Spleen (tissue), 11 donors: ENCODE measurements around the gene MAEL. TPM values are rescaled to one million over a fixed set of nuclear protein-coding genes. Genes with fewer than 3 reads are reported as not detected.

Experiments used
- DNase-seq: peaks from one replicate; pipeline ENCODE4 v3.0.0-alpha.2; 2020
- H3K27ac ChIP-seq, 8 donors: fragments of 200-600 bp; sonication (generic) in 7 of 8; 1 replicate in 4 of 8; 2 replicates in 4 of 8; pipeline versions ENCODE4 v1.5.0 to v1.8.0; 2016 to 2021; ENCODE audit warnings: inconsistent platforms in 4 of 8, mild to moderate bottlenecking in 4 of 8, moderate library complexity in 1 of 8
- H3K27me3 ChIP-seq, 7 donors: fragments of 200-600 bp; sonication (generic) in 6 of 7; replicated peaks in 1 of 7; 1 replicate in 4 of 7; 2 replicates in 3 of 7; pipeline versions ENCODE4 v1.5.0 to v1.8.0; 2016 to 2021; ENCODE audit warnings: inconsistent platforms in 3 of 7, mild to moderate bottlenecking in 1 of 7
- H3K36me3 ChIP-seq, 6 donors: fragments of 200-600 bp; sonication (generic) in 5 of 6; 1 replicate in 4 of 6; 2 replicates in 2 of 6; pipeline versions ENCODE4 v1.5.0 to v1.8.0; 2016 to 2021; ENCODE audit warnings: inconsistent platforms in 2 of 6
- H3K4me1 ChIP-seq, 6 donors: fragments of 200-600 bp; sonication (generic) in 5 of 6; 1 replicate in 3 of 6; 2 replicates in 3 of 6; pipeline versions ENCODE4 v1.5.0 to v1.8.0; 2016 to 2021; ENCODE audit warnings: inconsistent platforms in 3 of 6
- H3K4me3 ChIP-seq, 8 donors: fragments of 200-600 bp; sonication (generic) in 7 of 8; 1 replicate in 4 of 8; 2 replicates in 4 of 8; pipeline versions ENCODE4 v1.5.0 to v1.8.0; 2016 to 2021; ENCODE audit warnings: inconsistent platforms in 4 of 8, mild to moderate bottlenecking in 4 of 8, moderate library complexity in 2 of 8
- H3K9me3 ChIP-seq, 8 donors: fragments of 200-600 bp; sonication (generic) in 7 of 8; 1 replicate in 4 of 8; 2 replicates in 4 of 8; pipeline versions ENCODE4 v1.5.0 to v1.8.0; 2016 to 2021; ENCODE audit warnings: inconsistent platforms in 4 of 8
- POLR2A ChIP-seq, 3 donors: fragments of 450-650 bp; IDR thresholded peaks; one replicate each; pipeline ENCODE4 v1.5.1; 2017; ENCODE audit warnings: antibody characterized with exemption in 3 of 3, mild to moderate bottlenecking in 1 of 3
- POLR2AphosphoS5 ChIP-seq, 3 donors: sonication (generic); formaldehyde crosslinking; IDR thresholded peaks; one replicate each; pipeline ENCODE4 v1.5.1; 2017; ENCODE audit warnings: antibody characterized with exemption in 3 of 3
- WGBS, 5 donors: extraction: QIAGEN DNeasy Blood & Tissue Kit in 3 of 5; methylation state at CpG; one replicate each; pipeline versions ENCODE4 v1.1.5 to v1.1.7; 2013 to 2018; 5-methylcytosine and 5-hydroxymethylcytosine counted together
- intact Hi-C: fragments of 100-400 bp; cut with DNase I; formaldehyde crosslinking; loops from one replicate; pipeline ENCODE4 v1.15.0; 2023; ENCODE audit warnings: low total_unique reads
- polyA plus RNA-seq, 3 donors: library from polyadenylated mRNA; stranded (reverse); fragments of 200-250 nt; gene quantifications; one replicate each; pipeline ENCODE4 v1.2.1, GENCODE V29; 2013
- total RNA-seq, 7 donors: library from RNA; depleted of rRNA in 3 of 7; stranded (reverse); fragments of >200 nt in 3 of 7; fragmentation: NEBNext Ultra II Directional in 4 of 7; extraction: Animal tissue kit (Norgen Biotek cat#: 25700) in 4 of 7; gene quantifications; one replicate each; pipeline versions ENCODE4 v1.1.0 to v1.2.1, GENCODE V29; 2016 to 2021
- TF ChIP-seq, protein P1 (sequence below), 11 experiments: fragments of 200-600 bp in 7 of 11; fragments of 450-650 bp in 4 of 11; sonication (generic) in 4 of 11; IDR thresholded peaks in 8 of 11; conservative IDR thresholded peaks in 3 of 11; 1 replicate in 7 of 11; 2 replicates in 4 of 11; pipeline versions ENCODE4 v1.4.0 to v1.8.0; 2016 to 2021; ENCODE audit warnings: antibody characterized with exemption in 11 of 11, inconsistent platforms in 4 of 11, mild to moderate bottlenecking in 1 of 11
- donor health status: healthy with polysubstance abuse.
- donor health status: DM: no; HTN: no; CAD: no; lungs with moderate emphysema.
- donor health status: DM: no; HTN: no; CAD: no.
- donor health status: Bipolar disorder and iron deficiency.
- donor health status: healthy.
- donor health status: DM: no; HTN: no; CAD: no.
- donor health status: DM: yes; HTN: yes; CAD: no.

The MAEL gene
- total and polyA plus RNA-seq, 10 donors: 0.05 TPM; not detected in 9

DNA sequence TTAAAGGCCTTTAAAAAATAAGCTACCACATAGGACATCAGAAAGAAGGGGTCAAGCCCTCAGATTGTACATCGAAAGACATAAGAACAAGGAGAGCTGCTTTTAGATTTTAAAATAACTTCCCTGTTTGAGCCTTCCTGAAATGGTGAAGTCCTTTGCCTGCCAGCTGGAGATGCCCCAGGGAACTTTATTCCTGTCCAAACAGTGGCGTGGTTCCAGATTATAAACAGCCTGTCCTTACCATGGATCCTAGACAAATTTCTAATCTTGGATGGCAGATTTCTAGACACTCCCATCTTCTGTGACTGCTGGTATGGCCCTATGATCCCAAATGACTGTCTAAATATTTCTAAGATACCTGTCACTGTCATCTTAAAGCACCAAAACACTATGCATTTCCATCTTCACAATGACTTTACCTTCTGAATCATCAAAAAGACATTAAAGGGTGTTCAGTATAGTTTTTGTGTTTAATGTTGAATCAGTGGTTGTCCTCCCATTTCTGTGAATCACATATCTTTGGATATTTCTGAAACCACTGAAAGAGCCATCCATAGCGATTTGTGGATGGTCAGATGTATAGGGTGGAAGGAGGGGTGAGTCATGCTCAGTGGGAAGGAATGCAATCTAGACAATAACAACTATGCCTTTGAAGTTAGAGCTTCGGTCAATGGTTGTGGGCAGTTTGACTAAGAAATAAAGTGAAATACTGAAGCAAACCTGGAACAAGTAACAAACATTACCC lies 36.9 kb upstream of the MAEL start:
- WGBS, 5 donors: 74 to 85% (median 79%) methylated on average over 4 of the region's 4 CpGs
- DNase-seq: no peak
- no peak overlapping the region for H3K4me3 ChIP-seq
- H3K27me3 ChIP-seq: peaks cover 0 to 15% (median 7%) of the 10 kb centered on the region in 7 donors
- no peak overlapping the region for H3K27ac ChIP-seq
- H3K9me3 ChIP-seq: no peaks in the 10 kb centered on the region
- H3K4me1 ChIP-seq: peaks cover 0 to 8% (median 7%) of the 10 kb centered on the region in 6 donors
- no peaks in the 10 kb centered on the region for H3K36me3 ChIP-seq
- intact Hi-C loops: no loop called here
- TF ChIP-seq POLR2AphosphoS5 (IDR thresholded peaks at IDR 0.05) (no peak), POLR2A (IDR thresholded peaks at IDR 0.05) (no peak)

DNA sequence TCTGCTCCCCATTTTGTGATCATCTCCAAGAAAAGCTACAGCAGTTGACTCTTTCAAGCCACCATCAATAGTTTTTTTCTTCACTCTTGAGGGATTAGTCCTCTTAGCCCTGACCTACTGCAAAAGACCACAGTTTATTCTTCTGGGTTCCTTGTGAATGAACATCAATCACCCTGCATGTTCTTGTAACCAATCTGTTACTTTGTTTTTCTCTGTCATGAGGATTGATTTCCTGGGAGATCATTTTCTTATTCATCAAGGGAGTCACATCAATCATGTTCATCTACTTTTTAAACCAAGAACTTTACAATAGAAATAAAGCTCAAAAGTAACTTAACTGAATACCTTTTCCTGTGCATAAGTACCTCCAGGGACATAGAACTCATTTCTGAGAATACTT lies 35.6 kb upstream of the MAEL start:
- intact Hi-C loops: no loop called here
- TF ChIP-seq POLR2AphosphoS5 (IDR thresholded peaks at IDR 0.05): no peak
- TF ChIP-seq, protein P1, sequence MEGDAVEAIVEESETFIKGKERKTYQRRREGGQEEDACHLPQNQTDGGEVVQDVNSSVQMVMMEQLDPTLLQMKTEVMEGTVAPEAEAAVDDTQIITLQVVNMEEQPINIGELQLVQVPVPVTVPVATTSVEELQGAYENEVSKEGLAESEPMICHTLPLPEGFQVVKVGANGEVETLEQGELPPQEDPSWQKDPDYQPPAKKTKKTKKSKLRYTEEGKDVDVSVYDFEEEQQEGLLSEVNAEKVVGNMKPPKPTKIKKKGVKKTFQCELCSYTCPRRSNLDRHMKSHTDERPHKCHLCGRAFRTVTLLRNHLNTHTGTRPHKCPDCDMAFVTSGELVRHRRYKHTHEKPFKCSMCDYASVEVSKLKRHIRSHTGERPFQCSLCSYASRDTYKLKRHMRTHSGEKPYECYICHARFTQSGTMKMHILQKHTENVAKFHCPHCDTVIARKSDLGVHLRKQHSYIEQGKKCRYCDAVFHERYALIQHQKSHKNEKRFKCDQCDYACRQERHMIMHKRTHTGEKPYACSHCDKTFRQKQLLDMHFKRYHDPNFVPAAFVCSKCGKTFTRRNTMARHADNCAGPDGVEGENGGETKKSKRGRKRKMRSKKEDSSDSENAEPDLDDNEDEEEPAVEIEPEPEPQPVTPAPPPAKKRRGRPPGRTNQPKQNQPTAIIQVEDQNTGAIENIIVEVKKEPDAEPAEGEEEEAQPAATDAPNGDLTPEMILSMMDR (IDR thresholded peaks at IDR 0.05 in 8 of 11, conservative IDR thresholded peaks at IDR 0.05 in 3 of 11): no peak
- TF ChIP-seq POLR2A (IDR thresholded peaks at IDR 0.05): no peak
- Histone ChIP-seq H3K9me3 (no peaks in the 10 kb centered on the region), H3K4me1 (no peaks in the 10 kb centered on the region), H3K36me3 (no peaks in the 10 kb centered on the region), H3K27ac (no peak overlapping the region), H3K4me3 (no peak overlapping the region), H3K27me3 (peaks cover 0 to 2% (median 0%) of the 10 kb centered on the region in 7 donors)
- no peak for DNase-seq

DNA sequence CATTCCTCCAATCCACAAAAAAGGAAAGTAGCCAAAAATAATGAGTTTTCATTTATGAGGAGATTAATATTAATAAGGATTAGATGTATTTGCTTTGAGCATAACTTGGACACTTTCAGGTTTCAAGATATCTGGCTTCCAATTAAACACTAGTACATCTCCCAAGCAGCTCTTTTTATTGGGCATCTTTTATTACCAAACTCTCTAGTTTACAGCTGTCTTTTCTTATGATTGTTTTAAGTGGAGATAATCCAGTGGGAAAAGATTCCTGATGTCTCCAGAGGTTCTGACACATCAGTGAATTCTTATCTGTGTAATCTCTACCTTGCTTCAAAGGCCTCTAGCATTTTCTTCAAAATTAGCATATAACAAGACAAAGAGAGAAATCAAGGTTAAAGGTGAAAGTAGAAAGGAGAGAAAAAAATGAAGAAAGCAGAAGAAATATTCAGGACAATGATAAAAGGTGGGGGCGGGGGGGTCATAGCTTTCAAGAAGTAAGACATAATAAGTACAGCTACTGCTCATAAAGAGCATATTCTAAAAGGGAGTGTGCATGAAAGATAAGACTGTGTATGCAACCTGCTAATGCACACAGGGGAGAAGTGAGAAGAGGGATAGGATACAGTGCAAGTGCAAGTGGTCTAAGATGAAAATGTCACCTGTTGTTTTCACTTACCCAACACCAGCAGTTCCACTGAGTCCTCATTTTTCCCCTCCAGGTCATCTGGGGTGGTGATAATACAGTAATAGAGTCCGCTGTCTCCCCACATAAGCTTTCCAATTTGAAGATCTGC lies 32.8 kb upstream of the MAEL start:
- Histone ChIP-seq H3K36me3 (no peaks in the 10 kb centered on the region), H3K9me3 (no peaks in the 10 kb centered on the region), H3K27ac (no peak overlapping the region), H3K4me1 (no peaks in the 10 kb centered on the region), H3K27me3 (no peaks in the 10 kb centered on the region), H3K4me3 (no peak overlapping the region)
- WGBS, 5 donors: 87 to 96% (median 90%) methylated on average over 2 of the region's 2 CpGs
- DNase-seq: no peak
- TF ChIP-seq, protein P1 (IDR thresholded peaks at IDR 0.05 in 8 of 11, conservative IDR thresholded peaks at IDR 0.05 in 3 of 11): no peak
- TF ChIP-seq POLR2A (IDR thresholded peaks at IDR 0.05) (no peak), POLR2AphosphoS5 (IDR thresholded peaks at IDR 0.05) (no peak)
- intact Hi-C loops: no loop called here

DNA sequence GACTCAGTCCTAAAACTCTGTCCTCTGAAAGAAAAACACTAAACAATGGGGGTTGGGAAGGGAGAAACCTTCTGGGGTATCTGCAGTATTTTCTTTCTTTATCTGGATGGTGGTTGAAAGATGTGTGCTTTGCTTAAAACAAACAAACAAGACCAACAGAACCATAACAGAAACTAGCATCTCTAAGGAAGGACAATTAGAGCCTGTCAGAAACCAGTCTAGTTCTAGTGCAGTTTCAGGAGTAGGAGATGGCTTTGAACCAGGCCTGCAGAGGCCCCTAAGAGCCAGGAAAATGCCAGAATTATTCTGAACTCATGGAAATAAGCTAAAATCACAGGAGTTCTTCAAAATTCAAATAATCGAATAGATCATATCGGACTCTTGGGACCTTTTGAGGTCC lies 32.2 kb upstream of the MAEL start:
- TF ChIP-seq POLR2A (IDR thresholded peaks at IDR 0.05) (no peak), POLR2AphosphoS5 (IDR thresholded peaks at IDR 0.05) (no peak)
- TF ChIP-seq, protein P1 (IDR thresholded peaks at IDR 0.05 in 8 of 11, conservative IDR thresholded peaks at IDR 0.05 in 3 of 11): no peak
- H3K4me3 ChIP-seq: no peak overlapping the region
- WGBS, 5 donors: 67 to 98% (median 92%) methylated on average over 2 of the region's 2 CpGs

More for the DNA sequence above, 32.2 kb upstream of the MAEL start:
- DNase-seq: no peak
- intact Hi-C loops: no loop called here
- Histone ChIP-seq H3K36me3 (no peaks in the 10 kb centered on the region), H3K9me3 (no peaks in the 10 kb centered on the region), H3K4me1 (no peaks in the 10 kb centered on the region), H3K27me3 (no peaks in the 10 kb centered on the region), H3K27ac (no peak overlapping the region)
